ENCODE data around the gene STAMBP. TPM values are rescaled to one million over a fixed set of nuclear protein-coding genes. Genes with fewer than 3 reads are reported as not detected.
A peak's percentile ranks its signal among the peaks of the same experiment; 100 is the strongest.

Gene STAMBP
- total RNA-seq, 1 experiment from 2014 or later: 32.2 TPM

- POLR2A ChIA-PET (ENCODE audit: unreplicated experiment): no interaction called here
- Histone ChIP-seq H3K9me2 (replicated peaks; ENCODE audit: low read length) (no peaks in the 10 kb centered on the region), H3K9ac (ENCODE audit: low read length) (no peak overlapping the region), H2AFZ (ENCODE audit: low read length) (no peak overlapping the region), H3K36me3 (ENCODE audit: low read depth, low read length) (peaks cover 29% of the 10 kb centered on the region), H3K79me2 (ENCODE audit: low read length) (no peaks in the 10 kb centered on the region), H3K4me2 (ENCODE audit: low read length) (0 out of 2 replicates have a peak overlapping the region, but pooled peaks have one; percentile 6), H3K27ac (ENCODE audit: low read length) (peak overlapping the region; percentile 39), H3K27me3 (ENCODE audit: low read length) (no peaks in the 10 kb centered on the region), H3K9me3 (ENCODE audit: low read length) (no peaks in the 10 kb centered on the region), H3F3A (ENCODE audit: low read length, unreplicated experiment) (no peaks in the 10 kb centered on the region), H4K20me1 (ENCODE audit: low read length) (no peaks in the 10 kb centered on the region), H3K4me1 (ENCODE audit: insufficient read depth, low read length) (peaks cover 20% of the 10 kb centered on the region), H3K4me3 (ENCODE audit: low read length) (no peak overlapping the region)
- intact Hi-C loops (cut with micrococcal nuclease): no loop called here
- CTCF ChIA-PET: no interaction called here
- TF ChIP-seq CTCF (conservative IDR thresholded peaks at IDR 0.05; ENCODE audit: low read depth, low read length) (no peak), EZH2 (IDR thresholded peaks at IDR 0.05; ENCODE audit: low read length, unreplicated experiment) (no peak), EZH2phosphoT487 (IDR thresholded peaks at IDR 0.05; ENCODE audit: borderline replicate concordance, low read length) (no peak)
- ATAC-seq (peak; percentile 96), DNase-seq (peak; percentile 90)
- BruUV-seq (replicated peaks): no TSS peak
Observed at GRCh38 chr2:73859721-73860586, 31.2 kb downstream of the STAMBP start.

GRCh38 chr2:73862987-73863386 lies 34.2 kb downstream of the STAMBP start:
- no TSS peak for BruUV-seq (replicated peaks)
- H3K27me3 ChIP-seq (ENCODE audit: low read length): no peaks in the 10 kb centered on the region
- intact Hi-C loops (cut with micrococcal nuclease): no loop called here
- H3K9ac ChIP-seq (ENCODE audit: low read length): no peak overlapping the region
- peaks cover 29% of the 10 kb centered on the region for H3K36me3 ChIP-seq (ENCODE audit: low read depth, low read length)
- H3K4me1 ChIP-seq (ENCODE audit: insufficient read depth, low read length): peaks cover 20% of the 10 kb centered on the region
- H2AFZ ChIP-seq (ENCODE audit: low read length): no peak overlapping the region
- no peaks in the 10 kb centered on the region for H3K79me2 ChIP-seq (ENCODE audit: low read length)
- POLR2A ChIA-PET (ENCODE audit: unreplicated experiment): no interaction called here
- DNase-seq: peak; percentile 34
- peak; percentile 76 for ATAC-seq
- H3F3A ChIP-seq (ENCODE audit: low read length, unreplicated experiment): no peaks in the 10 kb centered on the region
- no peaks in the 10 kb centered on the region for H3K9me3 ChIP-seq (ENCODE audit: low read length)
- CTCF ChIA-PET: no interaction called here
- no peaks in the 10 kb centered on the region for H3K9me2 ChIP-seq (replicated peaks; ENCODE audit: low read length)
- TF ChIP-seq EZH2phosphoT487 (IDR thresholded peaks at IDR 0.05; ENCODE audit: borderline replicate concordance, low read length) (no peak), EZH2 (IDR thresholded peaks at IDR 0.05; ENCODE audit: low read length, unreplicated experiment) (no peak), CTCF (conservative IDR thresholded peaks at IDR 0.05; ENCODE audit: low read depth, low read length) (no peak)
- no peak overlapping the region for H3K4me3 ChIP-seq (ENCODE audit: low read length)
- no peaks in the 10 kb centered on the region for H4K20me1 ChIP-seq (ENCODE audit: low read length)
- H3K4me2 ChIP-seq (ENCODE audit: low read length): no peak overlapping the region
- peak overlapping the region; percentile 33 for H3K27ac ChIP-seq (ENCODE audit: low read length)

All from PC-3 (cell line).